GM18867 (cell line): ENCODE measurements around the gene ATXN10.
A peak's percentile ranks its signal among the peaks of the same experiment; 100 is the strongest.

Source experiments
- ATAC-seq: cut with Tn5 transposase; IDR thresholded peaks from one replicate; pipeline ENCODE4 v1.9.1; 2021; ENCODE audit warnings: mild to moderate bottlenecking, moderate library complexity; ENCODE audit not compliant: unreplicated experiment

Gene ATXN10

DNA sequence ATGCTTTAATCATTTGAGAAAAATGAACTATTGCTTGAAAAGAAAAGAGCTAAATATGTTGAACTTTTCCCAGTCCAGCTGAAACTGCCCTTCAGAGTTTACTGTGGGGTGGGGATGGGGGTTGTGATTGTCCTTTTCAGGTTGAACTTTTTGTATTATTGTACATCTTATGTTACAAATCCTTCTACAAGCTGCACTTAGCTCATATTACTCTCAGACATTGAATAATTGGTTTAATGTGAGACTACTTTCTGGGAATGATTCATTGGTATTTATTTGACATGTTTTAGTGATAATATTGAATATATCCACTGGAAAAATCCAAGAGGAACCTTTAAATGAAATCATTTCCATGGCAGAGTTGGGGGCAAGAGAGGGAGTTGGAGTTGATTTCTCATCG is 84.9 kb downstream of the ATXN10 start:
- no peak for ATAC-seq

DNA sequence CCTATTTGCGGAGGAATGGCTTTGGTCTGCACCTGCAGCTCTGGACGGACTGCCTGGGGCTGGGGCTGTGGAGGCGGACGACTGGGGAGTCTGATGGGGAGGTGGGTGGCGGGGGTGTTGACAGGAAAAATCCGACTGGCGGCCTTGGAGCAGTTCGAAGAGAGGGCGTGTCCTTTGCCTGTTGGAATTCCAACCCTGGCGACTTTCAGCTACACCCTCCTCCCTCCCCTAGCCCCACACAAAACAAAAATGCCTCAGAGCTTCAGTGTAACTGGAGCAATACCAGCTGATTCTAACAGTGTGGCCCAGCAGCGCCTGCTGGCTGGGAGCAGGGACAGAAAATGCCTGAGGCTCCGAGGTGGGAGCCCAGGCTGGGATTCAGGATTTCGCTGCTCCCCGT is 85.4 kb downstream of the ATXN10 start:
- ATAC-seq, result no peak

DNA sequence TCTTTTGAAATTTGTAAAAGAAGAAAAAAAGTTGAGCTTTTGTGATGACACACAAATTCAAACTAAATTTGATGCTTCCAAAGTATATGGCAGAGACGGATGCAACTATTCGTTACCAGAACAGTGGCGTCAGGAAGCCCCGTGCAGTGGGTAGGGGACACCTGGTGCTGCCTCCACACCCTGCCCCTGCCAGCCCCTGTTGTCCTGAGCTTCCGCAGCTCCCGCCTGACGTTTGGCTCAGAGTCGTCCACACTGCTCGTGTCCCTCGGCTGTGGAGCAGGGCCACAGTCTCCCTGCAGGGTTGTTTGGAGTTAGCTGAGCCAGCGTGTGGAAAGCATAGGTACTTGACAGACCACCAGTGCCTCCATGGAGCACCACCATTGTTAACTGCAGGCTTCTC is 86.3 kb downstream of the ATXN10 start:
- ATAC-seq, result no peak

DNA sequence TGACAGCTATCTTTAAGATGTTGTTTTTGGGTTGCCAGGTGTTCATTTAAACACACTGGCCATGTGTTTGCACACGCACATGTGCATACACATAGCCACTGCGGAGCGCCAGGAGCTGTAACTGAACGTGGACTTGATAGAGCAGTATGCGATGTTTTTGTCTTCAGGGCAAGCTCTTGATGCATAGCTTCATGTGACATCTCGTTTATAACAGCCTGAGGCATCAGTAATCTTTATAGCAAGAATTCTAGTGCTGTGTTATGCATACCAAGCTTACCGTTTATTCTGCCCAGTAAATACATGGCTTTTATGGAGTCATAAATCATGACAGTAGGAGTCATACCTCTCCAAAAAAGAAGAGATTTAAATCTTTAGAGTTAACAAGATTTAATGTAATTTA is 87.0 kb downstream of the ATXN10 start:
- ATAC-seq, result no peak

DNA sequence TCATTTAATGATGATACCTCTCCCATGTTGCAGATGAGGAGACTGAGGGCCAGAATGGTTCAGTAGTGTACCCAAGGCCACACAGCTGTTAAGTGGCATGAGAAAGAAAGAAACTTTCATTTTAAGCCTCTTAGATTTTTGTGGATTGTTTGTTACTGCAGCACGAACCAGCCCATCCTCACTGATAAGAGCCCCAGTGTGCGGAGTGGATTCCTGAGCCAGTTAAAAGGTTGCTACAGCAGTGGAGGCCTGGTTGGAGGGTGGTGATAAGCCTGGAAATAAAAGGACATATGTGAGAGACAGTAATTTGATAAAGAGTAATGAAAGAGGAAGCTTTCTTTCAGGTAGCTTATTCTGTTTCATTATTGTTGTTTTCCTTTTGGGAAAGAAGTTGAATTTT is 89.0 kb downstream of the ATXN10 start:
- ATAC-seq, result no peak

DNA sequence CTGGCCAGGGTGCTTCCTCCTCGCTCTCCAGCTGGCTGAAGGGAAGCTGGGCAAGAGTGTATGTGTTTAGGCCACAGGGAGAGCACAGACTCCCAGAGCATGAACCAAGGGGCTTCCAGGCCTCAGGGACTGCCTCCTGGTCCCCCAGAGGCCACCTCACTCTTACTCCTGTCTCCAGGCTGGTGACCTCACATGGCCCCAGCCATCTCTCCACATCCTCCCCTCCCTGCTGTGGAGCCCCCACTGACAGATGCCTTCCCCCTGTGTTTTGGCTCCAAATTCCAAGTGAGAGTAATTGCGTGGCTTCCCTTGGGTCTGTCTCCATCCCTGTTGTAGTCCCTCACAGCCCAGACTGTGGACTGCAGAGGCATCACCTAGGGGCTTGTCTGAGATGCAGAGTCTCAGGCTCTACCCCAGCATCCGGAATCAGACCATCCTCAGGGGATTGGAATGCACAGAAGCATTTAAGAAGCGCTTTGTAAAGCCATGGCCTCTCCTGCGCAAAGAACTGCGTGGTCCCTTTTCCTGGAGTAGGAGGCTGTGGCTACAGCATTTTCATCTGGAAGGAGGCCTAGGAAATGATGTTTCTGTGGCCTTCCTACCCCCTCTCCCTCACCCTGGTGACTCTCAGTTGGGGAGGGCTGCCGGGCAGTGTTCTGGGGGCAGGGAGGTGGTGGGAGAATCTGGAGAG is 91.1 kb downstream of the ATXN10 start:
- ATAC-seq, result no peak

DNA sequence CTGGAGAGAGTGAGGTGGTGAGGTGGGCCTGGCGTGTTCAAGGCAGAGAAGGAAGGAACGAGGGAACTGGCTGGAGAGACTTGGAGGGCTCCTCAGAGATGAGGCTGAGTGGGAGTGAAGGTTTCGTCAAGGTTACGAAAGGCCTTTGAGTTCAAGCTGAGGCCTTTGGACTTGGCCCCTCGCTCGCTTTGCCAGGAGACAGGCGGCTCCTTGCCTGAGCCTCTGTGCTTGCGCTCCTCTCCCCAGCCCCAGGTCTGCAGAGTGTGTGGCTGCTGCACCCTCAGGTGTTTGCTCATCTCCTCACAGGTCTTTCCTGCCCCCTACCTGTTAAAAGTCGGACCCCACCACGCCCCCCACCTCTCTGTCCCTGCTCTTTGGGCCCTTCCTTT is 91.6 kb downstream of the ATXN10 start:
- ATAC-seq, result no peak

DNA sequence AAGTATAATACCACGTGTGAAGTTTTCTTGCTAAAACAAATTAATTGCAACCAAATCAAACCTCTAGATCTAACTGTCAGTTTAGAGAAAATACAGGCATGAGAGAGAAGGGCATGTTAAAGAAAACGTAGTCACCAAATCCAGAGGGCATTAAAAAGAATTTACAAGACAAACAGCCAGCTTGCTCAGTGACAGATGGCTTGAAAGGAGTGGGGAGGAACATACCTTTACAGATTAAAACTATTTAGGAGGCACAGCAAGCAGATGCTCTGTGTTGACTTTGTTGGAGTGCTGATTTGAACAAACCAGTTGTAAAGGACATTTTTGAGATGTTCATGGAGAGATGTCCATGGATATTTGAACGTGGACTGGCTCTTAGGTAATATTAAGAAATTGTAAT is 96.9 kb downstream of the ATXN10 start:
- ATAC-seq, result no peak

DNA sequence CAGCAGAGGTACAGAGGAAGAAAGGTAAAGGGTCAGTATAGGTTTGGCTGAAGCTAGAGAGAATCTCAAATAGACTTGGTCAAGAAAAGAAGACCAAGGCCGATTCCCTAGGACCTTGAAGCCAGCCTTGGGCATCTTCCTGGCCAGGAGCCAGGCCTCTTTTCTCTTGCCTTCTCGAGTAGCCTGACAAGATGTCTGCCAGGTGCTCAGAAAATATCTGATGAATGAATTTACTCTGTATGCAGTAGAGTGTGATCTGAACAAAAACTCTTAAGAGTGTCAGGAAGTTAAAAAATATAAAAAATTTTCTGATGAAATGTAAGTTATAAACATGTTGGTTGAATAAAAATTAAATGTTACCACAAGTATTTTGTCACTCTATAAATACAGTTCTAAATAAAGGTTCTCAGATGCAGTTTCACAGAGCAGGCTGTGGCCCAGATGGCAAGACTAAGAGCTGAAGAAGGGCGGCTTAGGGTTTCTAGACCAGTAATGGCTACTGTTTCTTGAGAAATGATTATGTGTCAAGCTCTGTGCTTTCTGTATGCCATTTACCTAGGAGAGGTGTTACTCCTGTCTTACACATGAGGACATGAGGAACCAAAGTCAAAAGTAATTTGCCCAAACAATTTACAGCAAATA is 98.1 kb downstream of the ATXN10 start:
- ATAC-seq, result no peak

DNA sequence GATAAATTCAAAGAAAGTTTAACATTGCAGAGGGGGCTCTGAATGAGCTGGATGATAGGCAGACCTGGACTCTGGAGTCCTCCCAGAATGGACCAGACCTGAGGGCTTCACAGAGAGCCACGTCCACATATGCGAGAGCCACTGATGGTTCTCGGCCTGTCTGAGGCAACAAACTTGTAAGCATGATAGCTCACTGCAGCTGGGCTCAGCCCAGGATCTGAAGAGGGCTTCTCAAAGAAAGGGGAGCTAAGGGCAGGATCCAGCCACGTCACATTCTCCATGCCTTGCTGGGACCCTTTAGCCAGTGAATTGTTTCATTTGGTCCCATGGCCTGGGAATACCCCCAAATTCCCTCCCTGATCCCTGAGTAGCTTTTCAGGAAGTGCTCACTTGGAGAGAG is 98.9 kb downstream of the ATXN10 start:
- ATAC-seq, result no peak

DNA sequence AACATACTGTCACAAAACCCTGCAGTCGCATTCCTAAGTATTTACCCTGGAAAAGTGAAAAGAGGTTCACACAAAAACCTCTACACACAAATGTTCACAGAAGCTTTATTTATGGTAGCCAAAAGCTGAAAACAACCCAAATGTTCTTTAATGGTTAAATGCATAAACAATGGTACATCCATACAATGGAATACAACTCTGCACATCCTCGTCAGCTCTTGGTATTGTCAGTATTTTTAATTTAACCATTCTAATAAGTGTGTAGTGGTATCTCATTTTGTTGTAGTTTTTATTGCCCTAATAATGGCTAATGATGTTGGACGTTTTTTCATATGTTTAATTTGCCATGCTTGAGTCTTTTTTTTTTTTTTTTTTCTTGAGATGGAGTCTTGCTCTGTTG is 99.4 kb downstream of the ATXN10 start:
- ATAC-seq, result no peak

DNA sequence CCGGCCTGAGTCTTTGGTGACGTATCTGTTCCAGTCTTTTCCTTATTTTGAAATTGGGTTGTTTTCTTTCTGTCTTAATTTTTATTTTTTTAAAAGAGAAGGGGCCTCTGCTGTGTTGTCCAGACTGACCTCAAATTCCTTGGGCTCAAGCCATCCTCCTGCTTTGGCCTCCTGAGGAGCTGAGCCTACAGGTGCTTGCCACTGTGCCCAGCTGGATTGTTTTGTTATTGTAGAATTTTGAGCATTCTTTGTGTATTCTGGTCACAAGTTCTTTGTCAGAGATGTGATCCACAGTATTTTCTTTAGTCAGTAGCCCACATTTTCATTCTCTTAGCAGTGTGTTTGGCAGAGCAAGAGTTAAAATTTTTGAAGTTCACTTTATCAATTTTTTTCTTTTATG is 100.1 kb downstream of the ATXN10 start:
- no peak for ATAC-seq

DNA sequence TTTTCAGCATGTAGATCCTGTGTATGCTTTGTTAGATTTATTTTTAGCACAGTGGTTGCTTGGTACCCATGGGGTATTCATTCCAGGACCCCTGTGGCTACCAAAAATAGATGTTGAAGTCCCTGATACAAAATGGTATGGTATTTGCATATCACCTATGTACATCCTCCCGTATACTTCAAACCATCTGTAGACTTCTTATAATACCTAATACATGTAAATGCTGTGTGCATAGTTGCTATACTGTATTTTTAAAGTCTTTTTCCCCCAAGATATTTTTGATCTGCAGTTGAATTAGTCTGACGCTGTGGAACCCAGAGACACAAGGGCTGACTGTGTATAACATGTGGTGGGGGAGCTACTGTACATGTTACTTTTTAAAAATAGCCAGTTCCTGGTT is 101.1 kb downstream of the ATXN10 start:
- no peak for ATAC-seq

DNA sequence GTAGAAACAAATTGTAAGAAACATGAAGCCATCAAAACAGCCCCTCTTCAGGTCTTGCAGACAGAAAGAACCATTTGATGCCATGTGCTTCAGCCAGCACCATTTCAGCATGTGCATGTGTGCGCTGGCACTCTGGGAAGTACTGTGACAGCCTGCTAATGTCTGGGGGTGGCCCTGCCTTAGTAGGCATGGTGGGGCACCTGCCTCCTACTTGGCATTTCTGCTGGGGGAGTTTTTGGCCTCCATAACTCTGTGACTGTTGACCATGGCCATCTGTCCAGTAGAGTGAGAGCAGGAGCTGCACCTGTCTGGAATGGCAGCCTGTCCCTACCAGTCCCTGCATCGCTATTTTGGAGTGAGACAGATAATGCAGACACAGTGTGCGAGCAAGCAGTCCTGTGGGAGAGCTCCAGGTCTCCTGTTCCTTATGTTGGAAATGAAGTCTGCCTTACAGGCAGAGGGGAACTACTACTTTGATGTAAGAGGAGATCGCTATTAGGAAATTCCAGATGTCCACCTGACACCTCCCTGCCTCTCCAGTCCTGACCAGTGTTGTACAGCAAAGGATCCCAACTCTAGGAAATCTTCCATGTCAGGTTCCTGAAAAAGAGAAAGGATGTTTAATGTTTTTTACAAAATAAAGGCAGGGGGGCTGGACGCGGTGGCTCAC is 102.5 kb downstream of the ATXN10 start:
- no peak for ATAC-seq

DNA sequence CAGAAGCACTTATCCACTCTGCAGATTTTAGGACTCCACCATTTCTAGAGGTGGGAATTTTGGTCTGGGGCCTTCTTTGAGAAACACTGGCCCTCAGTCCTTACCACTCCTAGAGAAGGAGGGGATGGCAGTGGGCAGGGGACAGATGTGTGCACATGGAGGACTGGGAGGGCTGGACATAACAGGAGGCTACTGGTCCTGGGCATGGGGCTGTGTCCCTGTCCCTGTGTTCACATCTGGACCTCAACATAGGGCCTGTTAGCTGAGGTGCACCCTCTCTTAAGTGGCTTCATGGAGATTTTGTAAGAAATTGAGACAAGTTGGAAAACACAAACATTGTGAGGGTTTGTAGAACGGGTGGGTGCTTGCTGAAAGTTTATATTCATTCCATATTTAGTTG is 103.4 kb downstream of the ATXN10 start:
- peak; percentile 13 for ATAC-seq

DNA sequence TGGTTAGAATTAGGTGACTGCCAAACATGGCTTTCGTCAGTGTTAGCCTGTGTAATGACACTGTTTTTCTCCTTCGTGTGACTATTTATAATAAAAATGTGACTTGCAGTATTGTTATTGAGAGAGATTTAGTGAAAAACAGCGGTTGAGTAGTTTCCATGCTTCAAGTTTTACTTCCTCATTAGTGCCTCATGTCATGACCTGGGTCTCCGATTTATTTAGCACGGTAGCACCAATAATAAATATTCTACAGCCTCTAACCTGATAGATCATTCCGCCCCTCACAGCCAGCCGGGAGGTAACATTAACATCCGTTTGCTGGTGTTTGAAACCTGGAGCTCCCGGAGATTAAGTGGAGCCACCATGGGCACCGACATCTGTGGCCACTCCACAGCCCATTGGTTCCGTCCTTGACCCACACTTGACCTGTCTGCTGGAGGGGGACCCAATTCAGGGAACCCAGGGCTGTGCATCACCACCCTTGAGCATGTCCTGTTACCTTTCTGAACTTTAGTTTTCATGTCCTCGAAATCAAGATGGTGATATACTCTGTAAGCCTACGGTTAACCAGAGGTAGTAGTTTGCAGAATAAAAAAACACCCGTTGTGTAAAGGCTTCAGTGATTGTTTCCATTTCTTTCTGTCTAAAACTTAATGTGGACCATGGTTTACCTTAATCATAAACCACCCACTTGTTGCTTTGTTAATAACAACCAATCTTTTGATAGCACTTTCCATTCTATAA is 104.1 kb downstream of the ATXN10 start:
- peak; percentile 74 for ATAC-seq

DNA sequence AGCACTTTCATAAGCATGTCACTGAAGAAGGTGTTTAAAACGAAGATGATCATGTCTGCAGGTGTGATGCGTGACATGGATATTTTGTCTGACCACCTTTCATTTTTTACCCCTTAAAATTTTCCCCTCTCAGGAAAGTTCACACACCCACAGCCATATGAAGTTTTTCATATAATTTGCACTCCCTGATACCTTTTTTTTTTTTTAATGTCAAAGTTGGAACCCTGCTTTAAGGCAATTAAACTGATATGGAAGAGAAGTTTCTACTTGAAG is 104.6 kb downstream of the ATXN10 start:
- ATAC-seq, result no peak

DNA sequence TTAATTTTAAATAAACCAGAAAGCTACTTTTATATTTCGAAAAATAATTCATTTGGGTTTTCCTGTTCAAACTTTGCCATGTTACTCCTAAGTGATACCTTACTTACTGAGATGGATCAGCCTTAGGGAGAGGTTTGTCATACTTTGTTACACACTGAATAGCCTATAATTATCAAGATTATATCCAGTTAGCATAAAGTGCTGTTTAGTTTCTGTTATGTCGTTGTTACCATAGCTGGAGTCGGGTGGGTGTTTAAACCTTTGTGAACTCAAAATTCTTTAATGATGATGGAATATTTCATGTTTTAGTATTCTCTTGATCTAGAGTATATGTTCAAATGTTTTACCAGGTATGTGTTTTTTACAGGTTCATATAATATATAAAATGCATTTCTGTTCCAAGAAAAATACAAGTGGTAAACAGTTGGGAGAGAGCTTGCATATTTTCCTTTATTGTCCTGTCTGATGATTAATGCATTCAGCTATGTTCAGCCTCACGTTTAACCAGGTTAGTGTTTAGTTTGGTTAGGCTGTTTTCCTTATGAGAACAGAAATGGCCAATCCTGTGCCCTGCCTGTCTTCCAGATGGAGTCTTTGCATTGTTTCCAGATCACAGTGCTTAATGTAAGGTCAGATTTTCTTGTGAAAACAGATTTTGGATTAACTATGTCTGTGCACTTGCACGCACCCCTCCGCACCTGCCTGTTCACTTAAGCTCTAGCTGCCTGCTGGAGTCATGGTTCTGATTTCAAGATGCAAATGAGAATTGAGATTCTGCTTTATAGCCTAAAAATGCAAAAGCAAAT is 105.6 kb downstream of the ATXN10 start:
- no peak for ATAC-seq

DNA sequence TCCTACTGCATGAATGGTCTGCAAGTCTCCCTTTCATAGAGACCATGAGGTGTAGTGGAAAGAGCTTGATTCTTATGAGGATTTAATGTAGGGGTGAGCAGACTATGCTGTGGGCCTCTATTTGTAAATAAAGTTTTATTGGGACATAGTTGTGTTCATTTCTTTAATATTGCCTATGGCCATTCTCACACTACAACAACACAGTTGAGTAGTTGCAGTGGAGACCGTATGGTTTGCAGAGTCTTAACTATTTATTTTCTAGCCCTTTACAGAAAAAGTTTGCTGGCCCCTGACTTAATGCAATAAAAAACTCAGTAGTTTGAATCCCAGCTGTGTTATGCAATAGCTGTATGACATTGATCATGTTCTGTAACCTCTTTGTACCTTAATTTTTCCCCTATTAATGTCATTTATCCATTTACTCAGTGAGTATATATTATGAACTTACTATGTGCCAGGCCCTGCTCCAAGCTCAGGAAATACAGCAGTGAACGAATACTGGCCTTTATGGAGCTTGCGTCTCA is 106.3 kb downstream of the ATXN10 start:
- no peak for ATAC-seq

DNA sequence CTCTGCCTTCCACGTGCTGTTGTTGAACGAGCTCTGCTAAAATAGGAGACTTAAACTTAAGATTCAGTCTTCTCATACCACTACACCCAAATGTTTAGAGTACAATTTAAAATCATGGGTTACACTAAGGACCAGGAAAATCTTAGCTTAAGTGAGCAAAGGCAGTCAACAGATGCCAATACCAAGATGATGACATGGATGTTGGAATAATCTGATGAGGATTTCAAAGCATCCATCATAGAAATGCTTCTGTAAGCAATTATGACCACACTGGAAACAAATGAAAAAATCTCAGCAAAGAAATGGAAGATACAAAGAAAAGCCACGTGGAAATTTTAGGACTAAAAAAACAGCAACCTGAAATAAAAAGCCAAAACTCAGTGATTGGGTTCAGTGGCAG is 109.8 kb downstream of the ATXN10 start:
- ATAC-seq, result no peak

DNA sequence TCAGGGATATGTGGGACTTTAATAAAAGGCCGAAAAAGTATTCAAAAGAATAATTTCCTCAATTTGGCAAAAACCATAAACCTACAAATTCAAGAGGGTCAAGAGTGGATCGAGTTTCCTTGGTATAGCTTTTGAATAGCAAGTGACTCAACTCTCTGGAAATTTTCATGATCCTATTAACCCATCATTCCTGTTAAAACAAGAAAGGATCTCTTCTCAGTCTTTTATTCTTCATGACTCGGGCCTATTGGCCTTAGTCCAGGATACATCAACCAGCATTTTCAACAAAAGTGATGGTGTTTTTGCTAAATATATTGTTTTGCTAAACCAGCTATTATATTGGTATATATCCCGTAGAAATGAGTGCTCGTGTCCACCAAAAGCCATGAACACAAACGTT is 110.3 kb downstream of the ATXN10 start:
- ATAC-seq, result no peak
